Activated CD4-positive, alpha-beta T cell treated with anti-CD3 and anti-CD28 coated beads for 24 hours (primary cell): ENCODE data around the gene MYO5A.

Experiments
- DNase-seq, 2 donors: peaks; one replicate each; pipeline ENCODE4 v3.0.0-alpha.2; 2020; ENCODE audit warnings: low read depth in 2 of 2

MYO5A gene

DNA sequence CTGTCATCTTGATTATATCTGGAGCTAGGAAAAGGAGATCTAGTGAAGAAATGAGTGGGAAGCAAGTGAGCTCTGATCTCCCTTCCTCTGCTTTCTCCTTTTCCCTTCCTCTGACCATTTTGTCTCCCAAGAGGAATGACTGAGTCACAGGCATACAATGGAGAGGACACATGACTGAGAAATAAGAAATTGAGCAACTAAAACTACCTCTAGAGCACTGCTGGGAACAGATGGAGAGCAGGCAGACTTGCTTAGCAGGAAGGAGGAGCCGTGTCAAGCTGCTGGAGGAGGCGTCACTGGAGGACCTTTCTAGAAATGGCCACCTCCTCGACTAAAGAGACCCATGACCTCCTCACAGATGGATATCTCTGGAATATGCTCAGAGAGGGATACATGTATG is 166.2 kb downstream of the MYO5A start:
- DNase-seq = no peak

DNA sequence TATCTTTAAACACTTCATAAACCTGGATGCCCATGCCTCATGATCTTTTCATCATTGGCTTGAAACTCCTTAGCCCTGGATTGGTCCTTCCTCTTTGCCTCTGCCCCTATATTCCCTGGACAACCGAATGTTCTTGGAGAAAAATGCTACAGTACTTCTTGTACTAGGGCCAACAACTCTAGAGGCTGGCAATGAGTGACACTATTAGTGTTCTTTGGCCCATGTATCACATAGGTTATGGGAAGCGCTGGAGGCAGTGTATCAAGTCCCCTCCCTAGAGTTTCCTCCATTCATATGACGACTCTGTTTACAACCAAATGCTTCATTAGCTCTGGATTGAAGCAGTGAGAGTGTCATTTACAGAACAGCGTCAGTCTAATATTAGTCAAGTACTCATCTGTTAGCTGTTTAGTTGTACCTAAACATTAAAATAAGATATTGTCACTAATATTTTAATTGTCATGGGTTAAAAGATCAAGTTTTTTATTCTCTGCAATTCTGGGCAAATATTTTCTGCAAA is 166.6 kb downstream of the MYO5A start:
- no peak for DNase-seq

DNA sequence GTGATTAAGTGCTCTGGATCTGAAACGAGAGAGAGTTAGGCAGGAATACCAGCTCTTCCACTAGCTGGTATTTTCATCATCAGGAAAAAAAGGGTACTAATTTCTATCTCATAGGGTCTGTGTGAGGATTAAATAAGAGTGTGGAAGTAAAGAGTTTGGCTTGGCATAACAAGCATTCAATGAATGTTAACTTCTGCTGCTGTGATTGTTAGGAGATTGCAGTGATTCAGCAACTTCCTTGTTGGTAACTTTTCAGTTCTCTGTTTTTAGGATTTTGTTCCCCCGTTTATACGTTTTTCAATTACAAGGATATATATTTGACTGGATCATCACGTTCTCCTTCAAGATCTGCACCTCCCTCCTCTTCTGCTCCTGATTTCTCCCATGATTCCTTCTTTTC is 167.2 kb downstream of the MYO5A start:
- no peak for DNase-seq

DNA sequence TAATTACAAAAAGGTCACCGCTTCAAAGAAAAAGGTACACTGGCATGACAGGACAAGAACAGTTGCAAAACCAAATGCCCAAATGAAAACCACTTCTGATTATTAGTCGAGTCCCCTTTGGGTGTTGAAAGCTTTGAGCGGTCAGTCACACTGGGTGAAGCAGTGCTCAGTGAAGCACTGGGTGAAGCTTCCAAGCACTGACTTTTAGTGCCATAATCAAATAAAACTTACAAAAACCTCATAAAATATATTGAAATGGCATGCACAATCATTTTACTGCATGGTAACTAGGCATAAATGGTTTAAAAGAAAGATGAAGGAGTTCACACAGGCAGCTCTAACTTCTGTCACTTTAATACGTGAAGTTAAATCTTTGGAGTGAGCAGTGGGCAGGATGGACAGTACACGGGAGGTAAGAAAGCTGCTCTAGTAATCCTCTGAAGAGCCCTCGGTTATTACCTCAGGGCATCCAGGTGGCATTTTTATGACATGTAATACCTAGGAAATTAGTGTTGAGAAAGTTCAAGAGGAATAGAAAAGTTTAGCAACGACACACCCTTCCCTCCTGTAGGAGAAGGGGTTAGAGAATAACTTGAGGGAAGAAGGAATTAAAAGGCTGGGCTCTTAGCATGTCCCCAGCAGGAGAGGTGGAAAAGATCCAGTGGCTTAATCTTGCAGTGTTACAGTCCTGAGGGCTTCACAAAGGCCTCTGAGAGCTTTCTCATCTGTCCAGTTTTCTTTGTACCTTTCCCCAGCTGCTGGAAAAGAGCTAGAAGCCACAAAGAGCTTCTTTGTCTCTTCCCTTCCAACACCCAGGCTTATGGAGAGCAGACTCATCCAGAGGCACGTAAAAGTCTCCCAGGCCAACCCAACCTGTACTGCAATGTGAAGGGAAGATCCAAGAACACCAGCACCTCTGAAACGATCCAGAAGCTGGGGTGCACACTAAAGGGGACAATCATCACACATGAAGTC is 168.2 kb downstream of the MYO5A start:
- no peak for DNase-seq

DNA sequence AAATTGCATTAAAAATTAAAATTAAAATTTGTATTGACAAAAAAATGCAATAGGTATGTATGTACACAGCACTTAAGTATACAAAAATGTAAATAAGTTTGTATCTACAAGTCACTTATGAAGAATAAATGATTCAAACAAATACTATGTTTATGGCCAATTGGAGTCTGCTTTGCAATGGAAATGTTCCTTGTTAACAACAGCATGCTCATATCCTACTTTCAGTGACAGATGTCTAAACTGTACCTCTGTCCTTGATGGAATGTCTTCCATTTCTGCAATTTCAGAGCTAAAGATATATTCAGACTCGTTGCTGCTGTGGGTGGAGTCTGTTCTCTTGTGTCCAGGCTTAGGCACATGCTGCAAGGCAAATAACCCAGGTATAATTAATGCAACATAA is 169.0 kb downstream of the MYO5A start:
- DNase-seq = no peak

DNA sequence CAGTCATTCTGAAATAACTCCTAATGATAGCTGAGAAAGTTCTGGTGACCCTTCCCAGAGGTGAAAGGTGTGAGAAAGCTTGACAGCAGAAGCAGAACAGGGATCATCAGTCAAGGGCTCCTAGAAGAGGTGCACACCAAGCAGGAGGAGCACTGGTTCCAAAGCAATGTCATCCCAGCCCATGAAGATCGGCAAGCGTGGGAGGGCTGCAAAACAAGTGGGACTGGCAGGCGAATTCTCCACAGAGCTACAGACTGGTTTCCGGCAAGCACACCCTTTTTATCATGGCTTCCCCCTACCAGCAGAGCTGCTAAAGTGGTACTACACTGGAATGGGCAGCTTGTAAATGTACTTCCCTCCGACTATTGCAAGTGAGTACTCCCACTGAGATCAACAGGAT is 170.7 kb downstream of the MYO5A start:
- no peak for DNase-seq

DNA sequence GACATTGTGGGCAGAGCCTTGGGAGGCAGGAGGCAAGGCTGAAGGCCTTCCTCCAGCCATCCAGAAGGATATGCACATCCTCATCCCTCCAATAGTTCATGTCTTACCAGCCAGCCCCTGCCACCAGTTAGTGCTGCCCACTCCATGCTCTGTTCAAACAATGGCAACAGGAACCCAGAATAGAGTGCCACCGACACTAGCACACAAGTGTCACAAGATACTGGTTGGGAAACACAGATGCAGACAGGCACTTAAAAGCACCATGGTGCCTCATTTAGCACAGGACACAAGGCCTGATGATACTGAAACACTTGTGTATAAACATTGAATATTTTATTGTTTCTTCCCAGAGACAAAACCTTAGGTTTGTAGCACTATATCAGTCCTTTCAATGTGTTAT is 176.6 kb downstream of the MYO5A start:
- no peak for DNase-seq

DNA sequence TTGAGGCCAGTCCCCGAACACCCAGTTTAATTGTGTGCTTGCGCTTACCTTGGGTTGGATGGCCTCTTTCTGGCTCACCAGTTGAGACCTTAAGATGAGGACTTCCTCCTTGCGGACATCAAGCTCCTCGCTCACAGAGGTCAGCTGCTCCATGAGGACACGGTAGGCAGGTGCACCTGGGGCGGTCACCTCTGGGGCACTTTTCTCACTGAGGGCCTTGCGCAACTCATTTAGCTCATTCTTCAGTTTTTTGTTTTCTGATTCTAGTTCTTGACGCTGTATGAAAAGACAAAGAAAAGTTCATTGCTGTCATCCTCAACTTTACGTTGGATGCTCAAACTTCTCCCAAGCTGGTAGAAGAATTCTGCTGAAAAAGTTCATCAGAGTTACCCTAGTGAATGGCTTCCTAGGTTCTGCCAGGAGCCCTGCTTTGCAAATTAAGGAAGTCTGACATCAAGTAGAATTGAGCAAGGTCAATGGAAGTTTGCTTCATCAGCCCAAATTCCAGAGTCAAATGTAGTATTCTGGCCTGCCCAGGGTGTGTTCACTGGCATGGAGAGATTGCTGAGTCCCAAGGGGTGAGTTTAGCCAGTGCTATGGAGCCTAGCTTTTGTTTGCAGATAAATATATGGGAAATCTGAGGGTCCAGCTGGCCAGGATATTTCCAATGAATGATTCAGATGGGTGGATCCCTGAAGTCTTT is 177.3 kb downstream of the MYO5A start:
- DNase-seq = no peak

DNA sequence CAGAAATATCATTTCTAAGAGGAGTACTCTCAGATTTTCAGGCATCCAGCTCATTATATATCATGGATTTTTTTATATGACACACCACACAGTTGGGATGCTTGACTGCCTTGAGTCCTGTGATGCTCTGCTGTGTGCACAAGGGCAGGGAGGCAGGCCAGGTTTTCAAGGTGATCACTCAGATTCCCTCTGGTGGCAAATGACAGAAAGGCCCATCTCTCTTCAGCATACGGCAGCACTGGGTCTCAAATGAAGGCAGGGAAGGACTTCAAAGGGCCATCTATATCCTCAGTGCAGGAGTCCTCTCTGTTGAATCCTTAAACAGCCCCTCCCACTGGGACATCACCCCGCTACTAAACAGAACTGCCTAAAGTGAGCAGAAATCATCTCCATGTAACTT is 178.3 kb downstream of the MYO5A start:
- DNase-seq = no peak

DNA sequence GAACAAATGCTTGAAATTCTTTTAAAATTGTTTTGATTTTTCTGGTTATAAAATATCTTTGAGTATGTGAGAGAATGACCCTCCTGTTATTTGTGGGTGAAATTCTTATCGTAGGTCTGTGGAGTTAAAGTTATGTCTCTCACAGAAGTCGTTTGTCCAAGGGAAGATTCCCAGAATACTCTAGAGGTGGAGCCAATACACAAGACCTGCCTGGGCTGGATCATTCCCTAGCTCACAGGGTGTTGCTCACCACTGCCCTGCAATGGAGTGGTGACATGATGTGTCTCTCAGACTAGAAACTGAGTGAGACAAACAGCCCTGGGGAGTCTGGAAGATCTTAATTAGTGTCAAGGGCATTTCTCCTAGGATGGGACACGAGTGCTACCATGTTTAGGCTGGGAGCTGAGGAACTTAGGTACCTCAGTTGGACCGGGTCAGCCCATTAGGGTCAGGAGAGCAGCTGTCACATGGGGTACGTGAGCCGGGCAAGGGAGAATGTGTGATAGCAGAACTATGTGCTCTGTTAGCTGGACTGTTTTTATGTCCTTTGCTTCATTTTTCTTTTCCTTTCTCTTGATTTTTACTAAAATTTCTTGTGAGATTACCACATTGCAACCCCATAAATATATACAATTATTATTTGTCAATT is 179.5 kb downstream of the MYO5A start:
- DNase-seq = no peak

DNA sequence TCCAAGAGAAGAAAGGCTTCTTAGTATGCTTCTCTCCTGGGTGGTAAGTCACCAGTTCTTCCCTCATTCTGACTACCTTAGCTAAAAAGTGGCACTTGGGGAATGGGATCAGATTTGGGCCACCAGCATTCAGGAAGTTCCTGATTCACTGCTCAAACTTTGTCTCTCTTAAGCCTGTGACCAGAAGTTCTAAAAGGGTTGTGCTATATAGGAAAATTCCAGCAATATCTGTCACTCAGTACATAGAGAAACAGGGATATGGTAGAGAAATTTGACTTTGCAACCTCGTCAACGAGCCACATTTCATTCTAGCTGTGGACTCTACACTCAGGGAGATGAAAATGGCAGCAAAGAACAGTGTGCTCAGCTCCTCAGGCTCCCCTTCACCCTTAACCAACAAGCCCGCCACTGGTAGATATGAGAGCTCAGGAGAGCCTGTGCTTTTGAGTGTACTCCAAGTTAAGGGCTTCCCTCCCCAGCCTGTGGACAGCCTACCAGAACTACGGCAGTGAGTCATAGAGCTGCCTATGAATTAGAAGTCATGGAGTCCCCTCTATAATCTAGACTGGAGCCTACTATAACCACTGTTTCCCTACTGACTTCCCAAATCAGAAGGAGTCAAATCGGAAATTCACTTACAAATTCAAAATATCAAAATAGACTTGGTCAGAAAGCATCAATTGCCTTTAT is 180.5 kb downstream of the MYO5A start:
- no peak for DNase-seq

DNA sequence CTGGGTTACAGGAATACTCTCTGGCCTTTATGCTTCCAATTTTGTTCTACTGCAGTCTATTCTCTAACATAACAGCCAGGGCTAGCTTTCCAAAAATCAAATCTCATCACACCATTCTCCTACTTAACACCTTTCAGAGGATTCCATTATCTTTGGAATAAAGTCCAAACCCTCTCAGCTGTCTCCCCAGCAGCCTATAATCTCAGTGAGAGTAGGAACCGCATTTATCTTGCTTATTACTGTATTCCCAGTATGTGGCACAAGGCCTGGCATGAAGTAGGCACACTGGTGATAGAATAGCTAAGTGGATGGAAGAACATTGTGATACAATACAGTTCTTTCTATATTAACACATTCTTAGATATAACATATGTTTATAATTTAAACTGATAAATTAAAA is 184.1 kb downstream of the MYO5A start:
- no peak for DNase-seq

DNA sequence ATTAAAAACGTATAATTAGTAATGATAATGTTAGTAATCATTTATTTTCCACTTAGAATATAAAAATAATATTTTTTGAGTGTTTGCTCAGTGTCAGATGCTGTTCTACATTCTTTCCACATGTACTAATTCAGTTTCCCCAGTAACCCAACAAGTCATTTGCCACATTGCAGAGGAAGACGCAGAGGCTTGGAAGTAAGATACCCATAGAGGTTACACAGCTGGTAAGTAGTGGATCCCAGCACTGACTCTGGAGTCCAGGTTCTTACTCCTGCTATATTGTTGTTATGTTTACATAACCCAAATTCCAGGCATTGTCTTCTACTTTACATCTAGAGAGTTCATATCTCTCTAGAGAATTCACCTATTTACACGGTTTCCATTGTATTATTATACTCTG is 184.8 kb downstream of the MYO5A start:
- DNase-seq = no peak

DNA sequence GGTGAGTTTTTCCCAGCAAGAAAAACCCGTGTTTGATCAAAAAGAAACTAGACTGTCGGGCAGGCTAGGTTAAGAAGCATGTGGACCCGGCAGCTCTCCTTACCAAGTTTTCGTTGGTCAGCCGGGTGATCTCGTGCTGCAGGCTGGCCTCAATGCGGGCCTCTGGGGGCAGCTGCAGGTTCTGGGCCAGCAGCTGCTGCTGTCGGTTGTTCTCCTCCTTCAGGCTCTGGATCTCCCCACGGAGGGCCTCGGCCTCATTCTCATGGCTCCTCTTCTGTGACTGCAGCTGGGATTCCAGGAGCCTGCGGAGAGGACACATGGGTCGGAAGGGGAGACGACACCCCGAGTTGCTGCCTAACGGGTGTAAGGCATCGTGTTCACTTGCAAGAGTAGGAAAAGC is 188.6 kb downstream of the MYO5A start:
- DNase-seq = no peak

DNA sequence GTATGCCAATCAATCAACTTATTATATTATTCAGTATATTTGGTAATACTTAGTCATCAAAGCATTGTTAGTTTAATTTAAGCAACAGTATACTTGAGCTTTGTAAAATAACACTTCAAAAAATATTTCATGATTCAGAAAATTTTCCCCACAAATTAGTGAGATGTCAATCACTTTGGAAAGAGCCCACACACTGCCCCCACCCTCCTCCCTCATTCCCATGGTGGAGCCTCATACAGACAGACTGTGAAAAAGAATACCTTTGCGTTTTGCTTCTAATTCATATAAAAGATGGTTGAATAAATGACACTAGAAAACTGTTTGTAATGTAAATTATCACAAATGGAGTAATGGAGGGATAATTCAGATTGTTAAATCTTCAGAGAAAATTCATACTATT is 189.8 kb downstream of the MYO5A start:
- no peak for DNase-seq

DNA sequence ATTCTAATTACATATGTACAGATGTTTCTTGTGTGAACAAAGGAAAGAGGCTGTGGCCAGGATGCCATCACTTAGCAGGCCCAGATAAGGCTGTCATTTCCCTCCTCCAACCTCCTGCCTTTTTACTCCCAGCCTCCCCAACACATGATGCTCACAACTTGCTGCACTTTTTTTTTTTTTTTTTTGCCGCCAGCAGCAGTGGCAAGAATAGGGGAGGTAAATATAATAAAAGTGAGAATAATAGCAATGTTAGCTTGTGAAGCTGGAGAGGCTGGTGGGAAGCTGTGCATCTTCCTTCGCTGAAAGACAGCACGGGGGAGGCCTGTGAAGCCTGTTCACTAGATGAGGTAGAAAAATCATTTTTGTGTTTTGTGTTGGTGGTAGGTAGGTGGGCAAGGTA is 190.6 kb downstream of the MYO5A start:
- DNase-seq = no peak

DNA sequence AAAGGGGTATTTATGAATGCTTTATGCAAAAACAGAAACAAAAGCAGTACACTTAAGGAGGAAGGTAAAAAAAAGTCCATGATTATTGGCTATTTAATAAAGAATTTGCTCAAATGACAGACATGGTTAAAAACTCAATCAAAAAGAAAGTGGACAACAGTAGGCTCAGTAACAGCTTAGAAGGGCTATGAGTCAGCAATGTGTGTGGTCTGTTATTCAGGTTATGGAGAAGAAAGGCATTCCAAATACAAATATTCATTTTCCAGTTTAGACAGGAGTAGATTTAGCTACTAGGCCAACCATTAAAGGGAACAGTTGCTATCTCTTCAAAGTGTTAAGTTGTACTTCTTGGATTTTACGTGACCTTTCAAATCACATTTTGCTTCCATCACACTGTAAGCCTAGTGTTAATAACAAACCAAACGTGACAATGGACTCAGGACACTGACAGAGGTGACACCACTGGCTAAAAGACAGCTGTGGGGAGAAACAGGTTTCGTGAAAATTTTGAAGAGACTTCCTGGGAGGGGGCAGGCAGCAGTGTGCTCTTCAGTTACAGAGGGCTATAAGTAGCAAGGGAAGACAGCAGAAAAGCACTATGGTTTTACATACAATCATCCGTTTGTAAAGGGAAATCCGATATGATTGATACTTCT is 191.4 kb downstream of the MYO5A start:
- no peak for DNase-seq

DNA sequence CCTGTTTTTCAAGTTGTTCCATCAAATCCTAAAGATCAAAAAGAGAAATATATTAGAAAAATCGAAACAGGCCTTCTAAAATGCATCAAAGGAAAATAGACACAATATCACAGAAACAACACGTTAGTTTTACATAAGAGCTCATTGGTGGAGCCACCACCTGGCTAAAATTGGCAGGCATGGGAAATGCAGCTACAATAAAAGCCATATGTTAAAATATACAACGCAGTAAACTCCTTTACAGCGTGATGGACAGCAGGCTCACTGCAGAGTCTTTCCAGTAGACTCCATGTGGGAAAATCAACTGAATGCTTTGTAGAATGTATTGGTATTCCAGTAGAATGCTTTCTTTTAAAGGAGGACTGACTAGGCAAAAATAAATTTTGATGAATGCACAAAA is 192.2 kb downstream of the MYO5A start:
- no peak for DNase-seq

DNA sequence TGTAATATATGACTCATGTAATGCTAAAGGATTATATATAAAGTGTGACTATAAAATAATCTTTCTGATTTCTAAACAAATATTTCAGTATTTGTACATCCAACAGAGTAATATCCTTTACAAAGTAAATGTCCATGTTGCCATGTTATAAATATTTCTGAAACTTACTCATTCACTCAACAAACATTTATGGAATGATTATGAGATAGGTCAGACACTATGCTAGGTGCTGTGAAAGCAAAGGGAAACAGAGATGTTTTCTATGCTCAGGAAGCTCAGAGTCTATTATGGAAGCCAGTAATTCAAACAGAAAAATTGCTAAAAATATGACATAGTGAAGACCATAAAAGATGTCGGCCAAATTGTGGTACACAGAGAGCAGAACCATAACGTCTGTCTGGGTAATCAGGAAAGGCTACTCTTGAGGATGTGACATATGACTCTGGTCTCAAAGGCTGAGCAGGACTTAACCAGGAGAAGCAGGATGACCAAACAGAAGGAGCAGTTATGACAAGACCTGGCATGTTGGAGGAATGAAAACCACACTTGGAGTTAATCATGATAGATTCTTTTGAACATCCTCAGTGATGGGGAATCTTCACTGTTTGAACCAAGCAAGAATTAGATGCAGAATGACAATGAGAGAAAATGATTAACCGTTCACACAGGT is 194.1 kb downstream of the MYO5A start:
- DNase-seq = no peak

DNA sequence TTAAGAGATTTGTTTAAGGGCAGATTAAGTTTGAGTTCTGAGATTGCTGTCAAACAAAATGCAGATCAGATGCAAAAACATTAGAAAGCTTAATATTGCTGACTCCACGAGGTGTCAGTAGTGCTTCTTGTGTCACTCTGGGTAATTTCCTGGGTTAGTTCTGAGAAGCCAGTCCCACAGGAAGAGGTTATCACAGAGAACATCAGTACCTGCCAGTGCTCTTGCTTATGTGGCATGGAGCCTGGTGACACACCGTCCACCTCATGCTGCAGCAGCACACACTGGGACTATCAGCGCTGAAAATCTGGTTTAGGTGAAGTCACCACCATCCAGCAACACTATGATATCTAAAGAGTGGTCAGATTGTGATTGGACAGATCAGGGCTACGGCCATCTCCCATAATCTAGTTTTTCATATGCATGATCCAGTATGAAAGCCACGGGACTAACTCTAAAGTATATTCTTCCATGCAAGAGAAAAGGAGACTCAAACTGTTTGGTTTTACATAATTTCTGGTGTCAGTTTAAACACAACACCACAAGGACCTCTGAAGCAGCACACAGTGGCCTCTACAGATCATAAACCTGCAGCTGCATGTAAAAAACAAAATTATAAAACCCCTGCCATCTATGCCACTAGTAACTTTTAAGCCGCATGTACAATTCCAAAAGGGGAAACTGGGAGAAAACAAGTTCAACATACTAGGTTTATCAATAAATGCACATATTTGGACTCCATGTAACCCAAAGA is 197.0 kb downstream of the MYO5A start:
- DNase-seq = peak; percentile 8 to 26
